NCI-H1048 (cell line): ENCODE data around the gene USP16.
"Not testable (repeated sequence)": the region's sequence is repeated elsewhere in the genome, so short reads cannot be mapped to it uniquely, and the experiment has no call there.

Source experiments
- DNase-seq: peaks from one replicate; lab custom pipeline; 2025; lab: John Stamatoyannopoulos, UW

The USP16 gene

DNA sequence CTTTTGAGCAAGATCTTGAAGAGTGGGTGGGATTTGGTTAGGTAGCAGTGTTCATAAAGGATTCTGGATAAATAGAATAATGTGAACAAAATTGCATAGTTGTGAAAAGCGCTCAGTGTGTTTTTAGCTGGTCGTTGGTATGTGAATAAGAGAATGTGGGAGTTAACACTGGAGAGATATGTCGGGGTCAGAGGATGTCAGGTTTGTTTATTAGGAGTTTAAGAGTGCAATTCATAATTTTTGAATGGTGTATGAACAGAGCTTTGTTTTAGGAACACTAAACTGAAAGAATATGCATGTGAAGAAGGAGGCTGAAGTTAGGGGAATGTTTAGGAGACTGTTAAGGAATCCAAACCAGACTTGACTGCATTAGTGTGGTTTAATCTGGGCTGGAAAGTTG, 9.4 kb downstream of the USP16 start:
- no peak for DNase-seq

- no peak for DNase-seq
Observed at GRCh38 chr21:29034678-29035077, 10.2 kb downstream of the USP16 start.

- DNase-seq = no peak
Observed at GRCh38 chr21:29052224-29052623, 27.8 kb downstream of the USP16 start.

DNA sequence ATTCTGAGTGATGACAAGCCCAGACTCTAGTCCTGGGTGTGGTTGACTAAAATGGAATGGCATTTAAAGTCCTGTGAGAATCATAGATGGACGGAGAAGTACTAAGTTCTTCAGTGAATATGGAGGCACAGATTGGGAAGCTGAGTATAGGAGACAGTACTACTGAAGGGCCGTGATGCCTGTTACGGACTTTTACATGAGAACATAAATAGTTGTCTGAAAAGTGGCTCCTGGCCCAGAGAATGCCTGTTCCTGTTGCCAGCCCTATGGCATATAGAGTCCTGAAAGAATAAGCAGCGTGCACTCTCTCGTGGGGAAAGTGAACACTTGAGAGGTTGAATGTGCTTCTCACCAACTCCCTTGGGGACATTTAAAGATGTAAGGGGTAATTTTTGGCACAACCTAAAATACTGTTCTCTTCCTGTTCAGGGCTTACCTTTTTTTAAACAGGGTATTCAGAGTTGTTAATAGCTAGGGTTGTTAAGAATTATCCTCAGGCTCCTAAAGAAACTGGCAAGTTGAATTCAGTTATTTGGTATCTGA, 28.6 kb downstream of the USP16 start:
- no peak for DNase-seq

DNA sequence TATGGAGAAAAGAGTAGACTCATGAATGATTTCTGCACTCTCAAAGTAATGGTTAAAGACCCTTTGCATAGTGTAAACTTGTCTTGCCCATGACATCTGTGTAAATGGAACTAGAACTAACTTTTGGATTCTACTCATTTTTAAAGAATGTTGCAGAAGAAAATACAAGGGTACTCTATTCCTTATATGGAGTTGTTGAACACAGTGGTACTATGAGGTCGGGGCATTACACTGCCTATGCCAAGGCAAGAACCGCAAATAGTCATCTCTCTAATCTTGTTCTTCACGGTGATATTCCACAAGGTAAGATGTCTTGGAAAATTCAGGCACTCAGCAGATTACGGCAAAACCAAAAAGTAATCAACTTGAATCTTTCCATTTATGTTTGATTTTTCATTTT, 29.2 kb downstream of the USP16 start:
- no peak for DNase-seq

DNA sequence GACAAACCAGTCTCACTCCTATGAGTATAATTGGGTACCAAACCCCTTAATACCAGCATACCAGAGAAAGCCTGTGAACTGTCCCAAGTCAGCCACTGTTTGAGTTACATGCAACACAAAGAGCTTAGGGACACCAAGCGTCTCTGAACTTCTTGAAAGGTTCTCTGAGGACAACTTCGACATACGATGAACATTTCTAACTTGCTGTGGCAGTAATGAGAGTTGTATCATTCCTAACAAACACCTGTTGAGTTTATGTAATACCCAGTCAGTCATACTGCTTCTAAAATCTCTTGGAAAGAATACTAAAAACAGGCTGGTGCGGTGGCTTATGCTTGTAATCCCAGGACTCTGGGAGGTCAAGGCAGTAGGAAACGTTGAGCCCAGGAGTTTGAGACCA, 30.6 kb downstream of the USP16 start:
- no peak for DNase-seq

DNA sequence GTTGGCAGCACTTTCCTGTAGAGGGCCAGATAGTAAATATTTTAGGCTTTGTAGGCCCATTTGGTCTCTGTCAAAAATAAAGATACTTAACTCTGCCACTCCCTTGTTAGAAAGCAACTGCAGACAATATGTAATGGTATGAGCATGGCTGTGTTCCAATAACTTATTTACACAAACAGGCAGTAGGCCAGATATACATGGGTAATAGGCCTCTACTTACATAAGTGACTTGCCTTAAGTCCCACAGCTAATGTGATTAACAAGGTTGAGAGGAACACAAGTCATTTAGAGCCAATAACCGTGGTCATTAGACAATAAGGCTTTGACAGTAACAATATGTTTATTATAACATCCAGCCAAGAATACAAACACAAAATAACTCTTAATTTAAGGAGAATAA, 31.5 kb downstream of the USP16 start:
- no peak for DNase-seq

GRCh38 chr21:29056538-29057050, 32.1 kb downstream of the USP16 start:
- no peak for DNase-seq

GRCh38 chr21:29064850-29065481, 40.5 kb downstream of the USP16 start:
- DNase-seq = no peak

- no peak for DNase-seq
Observed at GRCh38 chr21:29072873-29073221, 48.4 kb downstream of the USP16 start.

DNA sequence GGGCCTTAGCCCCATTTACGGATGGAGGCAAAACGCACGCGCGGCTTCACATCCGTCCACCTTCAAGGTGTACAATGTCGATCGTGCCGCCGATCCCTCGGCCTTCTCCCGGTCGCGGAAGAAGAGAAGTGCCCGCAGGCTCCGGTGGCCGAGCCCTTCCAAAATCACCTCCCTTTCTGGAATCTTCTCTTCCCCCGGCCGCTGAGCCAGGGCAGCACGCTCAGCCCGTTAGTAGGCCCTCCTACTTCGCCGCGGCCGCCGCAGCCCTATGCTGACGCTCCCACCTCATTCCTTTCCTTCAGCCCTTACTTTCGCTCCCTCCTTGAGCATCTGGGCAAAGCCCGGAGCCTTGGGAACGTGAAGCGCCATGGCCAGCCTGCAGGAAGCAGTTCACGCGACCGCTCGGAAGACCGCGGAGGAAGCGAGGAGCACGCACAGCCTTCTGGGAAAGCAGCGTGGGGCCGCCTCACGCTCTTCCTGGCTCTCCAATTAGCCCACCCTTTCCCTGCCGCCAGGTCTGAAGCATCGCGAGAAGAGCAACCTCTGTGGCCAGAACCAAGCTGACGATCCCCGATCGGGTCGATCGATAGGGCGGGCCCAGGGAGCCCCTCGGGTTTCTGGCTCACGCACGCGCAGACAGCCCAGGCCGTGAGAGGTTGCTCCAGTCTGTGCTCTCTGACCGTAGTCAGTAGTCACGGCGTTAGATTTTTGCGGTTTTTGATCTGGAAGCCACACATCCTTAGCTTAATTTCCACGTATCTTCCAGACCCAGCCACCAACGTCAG, 48.9 kb downstream of the USP16 start, which contains the start of gene CCT8:
Gene CCT8 (minus strand): TSS at position 427 of the 785 bp plus-strand sequence. CDS start 58 bp downstream, at position 369.
- peak; percentile 98 for DNase-seq

DNA sequence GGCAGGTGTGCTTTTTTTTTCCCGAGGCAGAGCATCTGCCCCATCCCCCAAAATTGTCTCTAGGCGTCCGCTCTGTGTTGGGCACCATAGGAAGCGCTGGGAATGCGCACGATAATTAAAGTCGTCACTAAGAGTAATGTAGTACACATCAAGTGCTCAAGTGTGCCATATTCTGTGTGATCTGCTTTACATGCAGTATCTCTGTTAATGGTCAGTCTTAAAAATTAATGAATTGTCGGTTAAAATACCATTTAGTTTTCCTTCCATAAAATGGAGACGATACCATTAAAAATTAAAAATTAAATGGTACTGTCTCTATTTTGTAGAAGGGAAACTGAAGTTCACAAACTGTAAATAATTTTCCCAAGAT, 49.5 kb downstream of the USP16 start:
- DNase-seq = no peak

- no peak for DNase-seq
Observed at GRCh38 chr21:29074783-29075182, 50.3 kb downstream of the USP16 start.

DNA sequence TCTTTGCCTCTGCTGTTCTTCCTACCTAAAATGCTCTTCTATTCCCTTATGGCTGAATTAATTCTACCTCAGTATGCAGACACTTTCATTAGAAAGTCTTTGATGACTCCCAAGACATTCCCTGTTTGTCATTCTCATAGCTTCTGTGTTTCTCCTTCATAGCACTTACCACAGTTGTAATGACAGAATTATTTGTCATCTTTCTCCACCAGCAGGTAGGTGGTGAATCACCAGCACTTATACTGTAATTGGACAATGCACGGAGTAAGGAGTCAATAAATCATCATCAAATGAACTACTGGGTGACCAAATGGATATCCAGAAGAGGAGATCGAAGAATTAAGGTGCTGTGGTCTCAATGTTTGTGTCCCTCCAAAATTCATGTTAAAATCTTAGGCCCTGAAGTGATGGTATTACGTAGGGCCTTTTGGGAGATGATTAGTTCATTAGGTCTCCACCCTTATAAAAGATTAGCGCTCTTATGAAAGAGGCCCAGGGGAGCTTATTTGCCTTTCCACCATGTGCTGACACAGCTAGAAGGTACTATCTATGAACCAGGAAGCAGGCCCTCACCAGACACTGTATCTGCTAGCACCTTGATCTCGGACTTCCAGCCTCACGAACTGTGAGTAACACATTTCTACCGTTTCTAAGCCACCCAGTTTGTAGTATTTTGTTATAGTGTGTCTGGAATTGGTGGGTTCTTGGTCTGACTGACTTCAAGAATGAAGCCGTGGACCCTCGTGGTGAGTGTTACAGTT, 51.4 kb downstream of the USP16 start:
- DNase-seq = no peak

- DNase-seq = not testable (repeated sequence)
Observed at GRCh38 chr21:29076731-29077640, 52.5 kb downstream of the USP16 start.

DNA sequence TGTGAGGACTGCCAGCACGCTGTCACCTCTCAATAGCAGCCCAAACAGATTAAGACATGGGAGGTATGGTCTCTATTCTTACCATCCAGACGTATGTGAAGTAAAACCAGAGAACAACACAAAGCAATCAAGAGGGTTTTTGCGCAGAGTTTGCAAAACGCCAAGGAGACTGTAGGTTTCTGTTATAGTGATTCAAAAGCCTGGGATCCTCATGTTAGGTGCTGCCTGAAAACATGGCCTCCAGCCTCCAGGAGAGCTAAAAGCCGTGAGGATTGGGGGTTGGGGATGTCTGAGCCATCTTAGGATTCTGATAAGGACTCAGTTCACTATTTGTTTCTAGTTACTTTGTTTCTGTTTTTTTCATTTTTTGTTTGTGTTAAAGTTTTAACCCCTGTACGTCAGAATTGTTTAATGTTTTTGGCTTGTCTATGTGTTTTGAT, 53.2 kb downstream of the USP16 start:
- DNase-seq = no peak

GRCh38 chr21:29078869-29079767, 54.6 kb downstream of the USP16 start:
- no peak for DNase-seq

DNA sequence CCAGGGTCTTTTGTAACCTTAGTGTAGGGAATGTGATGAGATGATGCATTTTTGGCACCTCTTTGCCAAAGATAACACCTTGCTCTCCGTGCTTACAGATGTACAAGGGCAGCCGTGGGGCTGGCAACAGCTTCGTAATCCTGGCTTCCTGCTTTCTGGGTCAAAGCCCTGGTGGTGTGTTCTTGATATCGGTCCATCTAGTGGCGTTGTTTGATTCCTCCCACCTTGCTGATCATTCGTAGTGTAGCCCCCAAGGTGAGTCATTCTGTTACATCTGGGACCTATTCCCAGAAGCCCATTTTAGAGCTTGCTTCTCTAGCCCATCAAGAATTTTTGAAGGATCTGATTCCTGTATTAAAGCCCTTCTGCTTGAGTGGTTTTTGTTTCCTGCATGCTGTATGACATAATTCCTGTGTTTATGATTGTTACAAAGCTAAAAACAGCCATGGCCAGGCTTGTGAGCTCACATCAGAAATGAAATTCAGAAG, 56.0 kb downstream of the USP16 start:
- no peak for DNase-seq

GRCh38 chr21:29082046-29082815, 57.8 kb downstream of the USP16 start:
- DNase-seq = no peak
